NCI-H446 (cell line): ENCODE measurements around the gene IRF6.
A peak's percentile ranks its signal among the peaks of the same experiment; 100 is the strongest.

ENCODE experiments used
- DNase-seq, 2 experiments: peaks; one replicate each; lab custom pipeline; 2025; lab: John Stamatoyannopoulos, UW

Gene IRF6

DNA sequence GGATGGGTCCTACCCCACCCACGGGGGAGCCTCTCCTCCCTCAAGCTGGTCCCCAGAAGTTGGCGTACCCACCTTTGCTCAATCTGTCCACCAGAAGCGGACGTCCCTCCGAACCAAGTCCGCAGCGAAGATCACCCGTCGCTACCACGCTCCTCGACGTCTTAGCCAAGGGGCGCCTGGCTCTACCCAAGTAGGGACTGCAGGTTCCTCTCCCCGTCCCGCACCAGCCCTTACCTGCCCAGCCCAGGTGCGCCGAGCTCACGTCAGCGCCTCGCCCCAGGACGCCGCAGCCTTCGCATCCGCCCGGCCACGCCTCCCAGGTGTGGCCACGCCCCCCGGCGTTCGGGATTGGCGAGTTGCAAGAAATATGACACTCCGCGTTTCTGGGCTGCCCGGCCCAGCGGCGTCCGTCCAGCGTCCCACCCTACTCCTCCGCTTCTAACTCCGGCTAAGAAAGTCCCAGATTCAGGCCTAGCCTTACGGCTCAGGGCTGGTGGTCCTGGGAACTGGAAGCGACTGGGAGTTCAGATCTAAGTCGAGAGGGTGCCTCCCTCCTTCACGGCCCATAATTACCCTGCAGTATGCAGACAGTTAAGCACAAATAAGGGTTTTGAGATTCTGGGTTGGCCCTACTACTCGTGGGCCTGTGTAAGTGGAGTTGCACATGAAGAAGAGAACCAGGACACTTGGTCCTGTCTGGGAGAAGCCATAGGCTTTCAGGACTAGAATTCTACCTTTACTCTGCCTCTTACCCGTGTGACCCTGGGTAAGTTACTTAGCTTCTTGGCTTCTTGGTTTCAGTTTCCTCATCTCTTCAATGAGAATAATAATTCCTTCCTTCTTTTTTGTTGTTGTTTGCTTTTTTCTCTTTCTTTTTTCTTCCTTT lies at the start of gene IRF6:
TSS of gene IRF6 (minus strand) at position 268 of the 886 bp plus-strand sequence. CDS start 4,729 bp downstream, outside the sequence.
- no peak for DNase-seq

DNA sequence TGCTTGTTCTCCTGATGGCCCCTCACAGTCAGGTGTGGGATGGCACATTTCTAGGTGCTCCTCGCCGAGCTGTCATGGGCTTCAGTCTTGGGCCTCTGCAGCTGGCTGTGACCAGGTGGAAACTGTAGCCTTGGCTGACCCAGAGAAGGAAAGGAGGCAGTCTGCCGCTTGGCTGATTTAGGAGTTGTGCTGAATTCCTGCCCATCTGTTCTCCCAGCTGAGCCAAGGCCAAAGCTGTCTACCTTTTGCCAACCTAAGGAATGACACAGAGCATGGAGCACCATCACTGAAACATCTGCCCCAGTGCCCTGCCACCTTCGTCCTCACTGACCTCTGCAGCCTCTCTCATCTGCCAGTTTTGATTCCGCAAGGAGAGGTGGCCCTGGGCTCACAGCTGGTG lies 49.7 kb upstream of the IRF6 start:
- peak in 1 of 2 experiments; percentile 70 for DNase-seq

DNA sequence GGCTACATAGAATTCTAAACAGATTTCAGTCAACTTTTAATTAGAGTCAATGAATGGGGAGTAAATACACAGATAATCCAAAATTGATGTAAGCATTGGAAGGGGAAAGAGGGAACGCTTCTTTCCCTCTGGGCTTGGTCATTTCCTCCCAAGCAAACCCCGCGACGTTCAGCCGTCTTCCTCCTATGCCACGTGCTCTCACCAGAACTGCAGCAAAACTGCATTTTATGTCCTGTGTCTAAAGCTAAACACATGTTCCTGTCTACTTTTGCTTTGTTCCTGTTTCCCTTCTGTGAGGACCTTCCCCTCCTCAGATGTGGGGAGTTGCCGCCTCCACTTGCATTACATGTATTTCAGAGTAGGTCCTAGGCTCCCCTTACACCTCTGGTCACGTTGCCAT lies 49.1 kb upstream of the IRF6 start:
- DNase-seq, result no peak

DNA sequence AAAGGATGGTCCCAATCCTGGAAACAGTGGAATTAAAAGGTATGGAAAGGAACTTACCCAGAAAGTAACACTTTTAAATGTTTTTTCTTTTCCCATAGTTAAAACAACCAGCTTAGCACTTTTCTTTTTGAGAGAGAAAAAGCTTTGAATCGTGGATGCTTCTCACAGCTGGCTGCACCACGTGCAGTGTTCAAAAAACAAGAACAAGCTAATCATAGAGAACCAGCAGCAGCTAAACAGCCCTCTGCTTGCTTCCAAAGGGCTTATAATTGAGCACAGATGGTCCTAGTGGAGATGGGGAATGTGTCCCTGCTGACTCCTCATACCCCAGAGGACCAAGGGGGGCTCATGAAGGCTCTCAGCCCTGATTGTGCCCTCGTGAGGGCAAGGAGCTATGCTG lies 48.3 kb upstream of the IRF6 start:
- peak in 1 of 2 experiments; percentile 35 for DNase-seq

DNA sequence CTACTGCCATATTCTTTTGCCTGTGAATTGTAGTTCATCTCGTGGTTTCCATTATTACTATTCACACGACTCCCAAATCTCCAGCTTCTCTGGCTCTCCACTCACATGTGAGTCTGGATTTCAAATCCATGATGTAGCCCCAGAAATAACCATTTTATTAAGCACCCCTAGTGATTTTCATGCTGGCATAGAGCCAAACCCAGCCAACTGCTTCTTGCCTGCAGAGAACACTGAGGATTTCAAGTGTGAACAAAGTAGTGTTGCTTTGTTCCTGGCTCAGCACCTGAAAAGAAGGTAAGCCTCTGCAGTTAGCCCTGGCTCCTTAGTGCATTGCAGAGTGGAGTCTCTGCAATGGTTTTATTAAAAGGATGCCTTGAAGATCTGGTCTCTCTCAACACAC lies 47.7 kb upstream of the IRF6 start:
- DNase-seq, result no peak

DNA sequence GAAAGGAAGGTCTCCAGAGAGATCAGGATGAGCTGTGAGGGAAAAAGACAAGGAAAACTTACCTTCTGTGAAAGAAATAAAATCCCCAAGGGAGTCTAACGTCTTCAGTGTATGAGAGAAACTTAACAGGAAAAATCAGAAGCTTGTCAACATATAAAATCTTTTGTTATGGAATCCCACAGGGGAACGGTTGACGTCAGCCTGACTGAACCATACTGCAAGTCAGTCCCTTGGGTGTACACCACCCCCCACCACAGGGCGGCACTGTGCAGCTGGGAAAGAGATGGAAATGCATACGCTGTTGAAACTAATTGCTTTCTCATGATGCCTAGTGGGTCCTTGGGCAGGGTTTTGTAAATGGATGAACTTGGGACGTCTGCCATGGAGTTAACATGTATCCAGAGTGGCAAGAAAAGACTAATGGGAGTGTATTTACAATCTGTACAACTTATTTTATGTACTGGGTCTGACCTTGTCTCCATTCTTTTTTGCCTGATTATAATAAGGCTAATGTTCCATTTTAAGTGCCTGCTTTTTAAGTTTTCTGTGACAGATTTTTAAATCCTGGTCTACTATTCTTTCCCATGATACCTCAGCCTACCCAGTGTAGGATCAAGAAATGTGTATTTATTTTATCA lies 44.5 kb upstream of the IRF6 start:
- peak; percentile 87 to 90 for DNase-seq

DNA sequence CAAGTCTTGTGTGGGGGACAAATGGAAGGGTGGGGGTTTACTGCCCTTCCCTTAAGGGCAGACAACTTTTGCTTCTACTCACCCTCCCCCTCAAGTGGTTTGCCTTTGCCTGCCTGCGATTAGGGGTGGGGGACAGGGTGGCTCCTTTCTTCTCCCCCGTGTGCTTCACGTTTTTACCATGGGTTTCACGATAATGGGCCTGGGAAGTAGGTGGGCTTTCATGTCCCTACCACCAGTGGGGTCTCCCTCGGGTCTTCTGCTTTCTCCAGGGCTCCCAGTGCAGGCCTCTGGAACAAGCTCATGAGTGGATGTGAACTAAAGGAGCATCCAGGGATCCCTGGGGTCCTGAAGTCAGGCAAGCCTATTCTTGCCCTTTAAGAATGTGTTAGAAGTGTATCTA lies 43.4 kb upstream of the IRF6 start:
- no peak for DNase-seq

DNA sequence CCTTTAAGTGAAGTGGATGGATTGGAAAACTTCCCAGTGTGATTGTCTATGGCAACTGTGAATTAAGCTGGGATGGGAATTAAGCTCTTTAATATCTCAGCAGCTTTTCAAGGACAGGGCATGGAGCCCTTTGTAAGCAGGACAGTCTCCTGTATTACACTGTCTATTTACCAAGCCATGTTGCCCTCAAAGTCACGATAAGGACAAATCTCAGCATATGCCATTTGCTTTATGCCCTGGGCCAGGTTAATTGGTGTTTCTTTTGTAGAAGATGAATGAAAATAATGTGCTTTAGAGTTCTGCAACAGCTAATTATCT lies 39.4 kb upstream of the IRF6 start:
- no peak for DNase-seq

DNA sequence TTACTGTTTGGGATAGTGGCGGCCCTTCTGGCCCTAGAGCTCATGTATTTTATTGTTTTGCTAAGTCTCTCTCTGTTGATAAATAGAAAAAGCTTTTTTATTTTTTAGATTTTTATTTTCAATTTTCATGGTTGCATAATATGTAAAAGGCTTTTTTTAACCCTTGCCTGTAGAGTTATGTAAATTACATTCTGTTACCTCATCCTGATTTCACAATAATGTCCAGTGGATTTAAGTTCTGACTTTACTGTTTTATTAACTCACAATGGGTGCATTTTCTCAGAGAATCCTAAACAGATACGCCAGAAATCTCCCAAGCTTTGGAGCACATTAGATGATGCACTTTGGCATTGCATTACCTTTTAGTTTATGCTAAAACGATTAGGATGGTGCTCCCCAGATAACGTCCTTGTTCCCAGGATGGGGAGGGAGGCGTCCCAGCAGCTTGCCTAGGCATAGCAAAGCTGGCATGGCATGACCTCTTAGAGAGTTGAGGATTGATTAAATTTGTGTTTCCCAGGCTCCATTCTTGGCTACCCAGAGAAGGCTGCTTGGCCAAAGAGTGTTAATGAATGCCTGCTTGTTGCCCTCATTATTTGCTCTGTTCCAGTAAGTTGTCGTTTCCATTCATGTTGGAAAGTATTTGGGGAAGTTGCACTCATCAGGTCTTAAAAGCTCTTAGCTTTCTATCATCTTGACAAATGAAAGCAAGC lies 38.9 kb upstream of the IRF6 start:
- peak in 1 of 2 experiments; percentile 35 for DNase-seq

DNA sequence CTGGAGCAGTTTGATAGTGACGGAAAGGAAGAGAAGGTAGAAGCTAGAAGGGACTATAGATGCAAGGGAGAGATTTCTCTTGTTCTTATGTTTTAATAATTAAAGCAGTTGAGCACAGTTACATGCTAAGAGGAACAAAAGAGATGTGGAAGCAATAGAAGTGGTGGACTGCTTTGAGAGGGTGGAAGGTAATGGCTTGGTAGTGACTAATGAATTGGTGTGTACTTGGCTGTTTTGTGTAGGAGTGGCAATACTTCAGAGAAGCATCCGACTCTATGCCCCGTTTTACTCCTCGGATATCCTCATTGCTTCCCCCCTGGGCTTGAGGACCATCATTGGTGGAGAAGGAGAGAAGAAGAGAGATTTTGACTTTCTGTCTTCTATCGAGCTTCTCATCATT lies 34.7 kb upstream of the IRF6 start:
- DNase-seq, result no peak

DNA sequence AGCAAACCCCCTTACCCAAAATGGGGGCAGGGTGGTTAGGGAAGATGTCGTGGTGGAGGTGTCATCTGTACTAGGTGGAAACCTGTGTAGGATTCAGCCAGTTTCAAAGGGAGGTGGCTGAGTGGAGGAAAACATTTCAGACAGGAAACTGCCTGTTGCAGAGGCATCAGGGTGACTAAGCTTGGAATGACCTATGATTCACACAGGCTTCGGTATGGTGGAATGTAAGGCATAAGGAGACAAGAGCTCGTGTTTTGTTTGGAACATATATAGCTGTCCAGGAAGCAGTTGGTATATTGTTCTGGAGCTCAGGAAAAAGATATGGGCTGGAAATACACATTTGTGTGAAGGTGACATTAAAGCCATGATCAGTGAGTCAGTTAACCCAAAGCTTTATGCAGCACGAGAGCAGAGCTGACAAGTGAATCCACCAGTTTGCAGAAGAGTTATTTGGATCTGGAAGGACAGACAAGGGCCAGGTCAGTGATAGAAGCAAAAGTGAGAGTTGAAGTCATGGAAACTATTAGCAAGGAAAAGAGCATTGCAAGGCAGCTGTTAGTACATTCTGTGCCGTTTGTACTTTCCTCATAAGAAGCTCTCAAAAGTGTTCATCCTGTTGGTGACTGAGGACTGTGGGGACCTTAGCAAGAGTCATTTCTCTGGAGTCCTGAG lies 34.1 kb upstream of the IRF6 start:
- DNase-seq, result no peak

DNA sequence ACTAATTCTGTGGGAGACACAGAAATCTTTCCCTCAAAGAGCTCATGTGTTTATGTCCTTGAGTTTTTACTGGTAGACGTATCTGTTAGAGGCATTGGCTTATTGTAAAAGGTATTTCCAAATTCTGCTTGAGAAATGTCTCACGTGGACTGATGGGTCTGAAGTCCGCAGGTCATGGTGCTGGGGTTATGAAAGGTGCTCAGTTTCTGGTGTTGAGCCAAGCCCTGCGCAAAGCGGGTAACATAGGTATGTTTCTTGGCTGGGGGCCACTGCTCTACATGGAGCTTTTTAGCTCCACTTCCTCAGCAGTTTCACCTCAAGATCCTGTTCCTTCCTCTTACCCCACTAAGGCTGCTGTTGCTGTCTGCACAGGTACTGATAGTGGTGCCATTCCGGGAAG lies 32.6 kb upstream of the IRF6 start:
- no peak for DNase-seq

DNA sequence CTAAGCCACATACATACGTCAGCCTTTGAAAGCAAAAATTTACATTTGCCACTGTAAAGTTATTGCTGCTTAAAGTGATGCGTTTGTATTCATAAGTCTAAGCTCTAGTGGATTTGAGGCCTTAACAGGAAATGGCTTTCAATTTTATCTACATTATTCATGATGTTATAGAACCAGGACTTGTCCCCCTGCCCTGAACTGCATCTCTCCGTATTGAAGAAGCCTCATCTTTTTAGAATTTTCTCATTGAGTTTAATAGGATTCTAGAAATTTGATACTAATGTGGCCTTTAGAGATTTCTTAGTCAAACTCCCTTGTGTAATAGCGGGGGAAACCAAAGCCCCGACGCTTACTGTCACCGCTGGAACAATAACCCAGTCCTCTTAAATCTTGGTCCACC lies 31.7 kb upstream of the IRF6 start:
- DNase-seq, result no peak

DNA sequence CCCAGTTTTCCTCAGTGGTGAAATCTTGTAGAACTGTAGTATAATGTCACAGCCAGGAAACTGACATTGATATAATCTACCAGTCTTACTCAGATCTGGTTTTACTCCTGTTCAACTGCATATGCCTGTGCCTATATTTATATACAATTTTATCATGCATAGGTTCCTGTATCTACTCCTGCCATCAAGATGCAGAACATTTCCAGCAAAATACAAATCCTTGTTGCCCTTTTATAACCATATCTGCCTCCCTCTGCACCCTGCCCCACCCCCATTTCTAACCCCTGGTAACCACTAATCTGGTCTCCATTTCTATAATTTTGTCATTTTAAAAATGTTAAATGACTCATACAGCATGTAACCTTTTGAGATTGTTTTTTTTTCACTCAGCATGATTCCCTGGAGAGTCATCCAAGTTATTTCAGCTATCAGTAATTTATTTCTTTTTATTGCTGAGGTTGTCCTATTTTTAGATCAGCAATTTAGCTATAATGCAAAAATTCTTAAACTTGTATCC lies 29.9 kb upstream of the IRF6 start:
- no peak for DNase-seq

DNA sequence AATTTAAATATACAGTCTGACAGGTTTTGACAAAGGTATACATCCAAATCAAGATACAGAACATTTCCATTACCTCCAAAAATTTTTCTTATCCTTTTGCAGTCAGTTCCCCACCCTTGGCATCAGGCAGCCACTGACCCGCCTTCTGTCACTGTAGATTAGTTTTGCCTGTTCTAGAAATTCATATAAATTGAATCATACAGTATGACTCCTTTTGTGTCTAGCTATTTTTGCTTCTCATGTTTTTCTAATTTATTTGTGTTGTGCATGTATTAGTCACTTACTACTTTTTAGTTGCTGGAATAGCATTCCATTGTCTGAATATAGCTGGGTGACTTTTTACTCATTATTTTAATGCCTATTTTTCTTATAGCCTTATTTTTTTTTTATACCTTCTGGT lies 25.7 kb upstream of the IRF6 start:
- DNase-seq, result no peak

DNA sequence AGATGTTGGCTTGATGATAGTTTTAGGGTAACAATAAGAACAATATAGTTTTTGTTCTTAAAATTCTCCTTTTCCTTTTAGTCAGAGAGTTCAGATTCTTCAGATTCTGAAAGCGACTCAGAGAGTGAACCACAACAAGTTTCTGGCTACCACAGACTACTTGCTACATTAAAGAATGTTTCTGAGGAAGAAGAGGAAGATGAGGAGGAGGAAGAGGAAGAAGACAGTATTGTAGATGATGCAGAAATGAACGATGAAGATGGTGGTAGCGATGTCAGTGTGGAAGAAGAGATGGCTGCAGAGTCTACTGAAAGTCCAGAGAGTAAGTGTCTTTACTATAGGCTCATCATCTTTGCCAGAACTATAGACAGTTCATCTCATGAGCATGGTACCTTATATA lies 24.8 kb upstream of the IRF6 start:
- no peak for DNase-seq

DNA sequence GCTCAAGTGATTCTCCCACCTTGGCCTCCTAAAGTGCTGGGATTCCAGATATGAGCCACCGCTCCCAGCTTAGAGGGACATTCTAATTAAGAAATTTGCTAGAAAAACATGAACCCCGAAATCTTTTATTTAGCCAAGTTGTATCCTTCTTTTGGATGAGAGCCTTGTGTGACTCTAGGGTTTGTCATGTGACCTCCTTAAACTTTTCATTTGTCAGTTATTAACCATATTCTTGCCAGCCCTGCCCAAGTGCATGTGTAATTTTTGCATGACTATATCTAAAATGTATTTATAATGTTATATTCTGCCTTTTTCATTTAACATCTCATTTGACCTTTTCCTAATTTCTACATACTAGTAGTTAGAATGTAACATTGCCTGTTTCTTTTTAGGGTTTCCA lies 23.8 kb upstream of the IRF6 start:
- DNase-seq, result no peak

DNA sequence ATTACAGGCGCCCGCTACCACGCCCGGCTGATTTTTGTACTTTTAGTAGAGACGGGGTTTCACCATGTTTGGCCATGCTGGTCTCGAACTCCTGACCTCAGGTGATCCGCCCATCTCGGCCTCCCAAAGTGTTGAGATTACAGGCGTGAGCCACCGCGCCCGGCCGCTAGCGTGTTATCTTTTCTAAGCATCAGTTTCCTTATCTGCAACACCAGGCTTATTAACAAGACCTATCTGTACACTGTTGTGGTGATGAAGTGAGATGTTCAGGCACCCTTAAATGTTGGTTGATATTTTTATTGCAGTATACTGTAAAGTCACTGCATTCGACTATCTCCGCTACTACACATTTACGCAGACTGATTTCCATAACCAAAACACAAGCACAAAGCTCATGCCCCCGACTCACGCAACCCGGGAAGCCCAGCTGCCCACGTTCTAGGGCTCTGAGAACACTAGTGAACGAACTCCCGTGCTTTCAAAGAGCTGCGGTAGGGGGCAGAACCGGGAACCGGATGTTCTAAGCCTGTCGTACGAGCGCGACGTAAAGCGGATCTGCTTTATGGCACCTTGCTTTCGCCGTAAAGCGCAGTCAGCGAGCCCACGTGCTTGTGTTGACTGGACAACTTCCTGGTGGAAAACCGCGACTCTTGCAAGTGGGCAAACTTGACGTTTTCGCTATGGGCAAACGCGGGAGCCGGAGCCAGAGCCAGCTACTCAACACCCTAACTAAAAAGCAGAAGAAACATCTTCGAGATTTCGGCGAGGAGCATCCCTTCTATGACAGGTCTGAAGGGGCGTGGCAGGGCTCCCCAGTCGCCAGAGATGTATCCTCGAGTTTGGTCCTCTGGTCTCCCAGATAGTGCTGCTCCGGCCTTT lies 21.7 kb upstream of the IRF6 start, which contains the start of gene UTP25:
TSS of gene UTP25 (plus strand) at position 589 of the 879 bp plus-strand sequence. CDS start at position 681, 92 bp downstream.
- peak; percentile 96 to 99 for DNase-seq

DNA sequence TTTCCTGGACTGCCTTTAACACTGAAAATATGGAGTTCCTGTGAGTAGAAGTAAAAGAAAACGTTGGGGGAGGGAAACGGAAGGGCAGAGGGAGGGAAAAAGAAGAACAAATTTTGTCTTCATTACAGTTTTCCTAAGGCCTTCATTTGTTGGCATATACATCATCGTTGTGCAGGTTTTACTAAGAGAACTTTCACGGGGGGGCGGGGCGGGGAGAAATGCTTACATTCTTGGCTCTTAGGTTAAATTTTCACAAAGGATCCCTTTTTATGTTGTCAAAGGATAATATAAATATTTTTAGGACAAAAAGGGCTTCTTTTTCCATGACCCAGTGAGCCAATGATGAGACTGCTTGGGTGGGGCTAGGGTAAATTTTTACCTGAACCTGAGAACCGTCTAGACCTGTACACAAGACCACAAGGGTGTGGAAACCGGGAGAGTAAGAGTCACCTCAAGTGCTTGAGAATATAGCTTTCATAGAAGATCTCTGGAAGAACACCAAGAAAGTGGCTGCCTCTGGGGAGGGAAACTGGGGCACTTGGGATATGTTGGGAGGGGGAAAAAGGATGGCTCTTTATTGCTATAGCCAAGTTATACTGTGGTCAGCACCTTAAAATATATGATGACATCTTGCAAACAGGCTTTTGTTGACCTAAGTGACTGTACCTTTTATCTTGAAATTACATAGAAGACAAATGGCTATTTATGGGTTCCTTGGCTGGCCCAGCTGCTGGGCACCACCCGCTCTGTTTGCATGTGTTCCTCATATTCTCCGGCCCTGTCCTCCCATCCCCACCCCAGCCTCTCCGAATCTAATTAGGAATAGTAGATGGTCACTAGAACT lies 19.9 kb upstream of the IRF6 start:
- DNase-seq, result no peak
